ENCODE data around the gene GBA2.

GBA2 gene

GRCh38 chr9:35734096-35734495 lies 14.9 kb downstream of the GBA2 start:
- Histone ChIP-seq H3K4me1 (ENCODE audit: control insufficient read depth in 1 of 2, insufficient read depth in 2 of 2, low read length in 2 of 2) (peaks cover 19 to 21% of the 10 kb centered on the region in 2 experiments), H2BK120ac (ENCODE audit: insufficient read depth, low read length, poor library complexity) (no peak overlapping the region), H3K4me2 (ENCODE audit: low read length) (no peak overlapping the region), H3K4ac (ENCODE audit: low read depth, low read length) (no peak overlapping the region), H3K18ac (ENCODE audit: low read length) (no peak overlapping the region), H2BK5ac (ENCODE audit: low read depth, low read length, poor library complexity) (no peak overlapping the region), H4K91ac (ENCODE audit: low read depth, low read length) (no peak overlapping the region), H3K36me3 (ENCODE audit: control insufficient read depth in 1 of 2, insufficient read depth in 2 of 2, low read length in 2 of 2) (peaks cover 29 to 46% of the 10 kb centered on the region in 2 experiments), H3K79me1 (ENCODE audit: low read length) (peaks cover 12% of the 10 kb centered on the region), H3K4me3 (ENCODE audit: low read depth, low read length) (no peak overlapping the region), H3K23ac (ENCODE audit: low read length) (no peak overlapping the region), H4K12ac (ENCODE audit: low read depth, low read length) (no peak overlapping the region), H2AK5ac (ENCODE audit: low read length) (no peak overlapping the region), H3K27ac (ENCODE audit: low read depth, low read length) (no peak overlapping the region), H4K8ac (ENCODE audit: low read depth, low read length) (no peak overlapping the region), H3K27me3 (ENCODE audit: insufficient read depth, low read length) (no peaks in the 10 kb centered on the region), H3K79me2 (ENCODE audit: control insufficient read depth, insufficient read depth, low read length, poor library complexity) (peaks cover 15% of the 10 kb centered on the region), H3K14ac (ENCODE audit: low read length) (no peak overlapping the region), H3K9me3 (ENCODE audit: insufficient read depth, low read depth, low read length) (no peaks in the 10 kb centered on the region), H3K9ac (ENCODE audit: low read length) (no peak overlapping the region), H2BK12ac (ENCODE audit: low read length) (no peak overlapping the region), H2AFZ (ENCODE audit: insufficient read depth, low read length, poor library complexity) (no peak overlapping the region)
- no CpG with 5 or more reads among the region's 3 CpGs for WGBS (ENCODE audit: extremely low coverage, insufficient coverage, insufficient read length)
- no peak for DNase-seq

GRCh38 chr9:35732800-35733541 lies 16.1 kb downstream of the GBA2 start:
- Histone ChIP-seq H2BK12ac (ENCODE audit: low read length) (no peak overlapping the region), H3K79me2 (ENCODE audit: control insufficient read depth, insufficient read depth, low read length, poor library complexity) (peaks cover 15% of the 10 kb centered on the region), H3K79me1 (ENCODE audit: low read length) (peaks cover 18% of the 10 kb centered on the region), H3K18ac (ENCODE audit: low read length) (peak overlapping the region; percentile 43), H3K4me3 (ENCODE audit: low read depth, low read length) (peak overlapping the region; percentile 76), H4K91ac (ENCODE audit: low read depth, low read length) (peak overlapping the region; percentile 65), H3K27ac (ENCODE audit: low read depth, low read length) (peak overlapping the region; percentile 90), H2AFZ (ENCODE audit: insufficient read depth, low read length, poor library complexity) (peak overlapping the region; percentile 56), H3K4me2 (ENCODE audit: low read length) (peak overlapping the region; percentile 80), H3K9me3 (ENCODE audit: insufficient read depth, low read depth, low read length) (no peaks in the 10 kb centered on the region), H2AK5ac (ENCODE audit: low read length) (peak overlapping the region; percentile 57), H2BK5ac (ENCODE audit: low read depth, low read length, poor library complexity) (peak overlapping the region; percentile 70), H3K4ac (ENCODE audit: low read depth, low read length) (no peak overlapping the region), H4K12ac (ENCODE audit: low read depth, low read length) (peak overlapping the region; percentile 71), H3K14ac (ENCODE audit: low read length) (peak overlapping the region; percentile 69), H3K23ac (ENCODE audit: low read length) (no peak overlapping the region), H2BK120ac (ENCODE audit: insufficient read depth, low read length, poor library complexity) (peak overlapping the region; percentile 67), H3K4me1 (ENCODE audit: control insufficient read depth in 1 of 2, insufficient read depth in 2 of 2, low read length in 2 of 2) (peaks cover 25% of the 10 kb centered on the region in 2 experiments), H4K8ac (ENCODE audit: low read depth, low read length) (peak overlapping the region; percentile 38), H3K36me3 (ENCODE audit: control insufficient read depth in 1 of 2, insufficient read depth in 2 of 2, low read length in 2 of 2) (peaks cover 18 to 35% of the 10 kb centered on the region in 2 experiments), H3K9ac (ENCODE audit: low read length) (peak overlapping the region; percentile 77), H3K27me3 (ENCODE audit: insufficient read depth, low read length) (no peaks in the 10 kb centered on the region)
- peak in 1 of 2 donors; percentile 35 for DNase-seq
- WGBS (ENCODE audit: extremely low coverage, insufficient coverage, insufficient read length): no CpG with 5 or more reads among the region's 14 CpGs

- peak within 1 kb of the TSS; percentile 70 for H2BK5ac ChIP-seq (ENCODE audit: low read depth, low read length, poor library complexity)
- H3K27ac ChIP-seq (ENCODE audit: low read depth, low read length): peak within 1 kb of the TSS; percentile 90
- no peak within 1 kb of the TSS for H2BK12ac ChIP-seq (ENCODE audit: low read length)
- peaks cover 21% of the 10 kb centered on the region for H3K79me2 ChIP-seq (ENCODE audit: control insufficient read depth, insufficient read depth, low read length, poor library complexity)
- H3K9ac ChIP-seq (ENCODE audit: low read length): peak within 1 kb of the TSS; percentile 98
- H3K4me3 ChIP-seq (ENCODE audit: low read depth, low read length): peak within 1 kb of the TSS; percentile 96
- H4K8ac ChIP-seq (ENCODE audit: low read depth, low read length): peak within 1 kb of the TSS; percentile 65
- H2AK5ac ChIP-seq (ENCODE audit: low read length): peak within 1 kb of the TSS; percentile 61
- WGBS (ENCODE audit: extremely low coverage, insufficient coverage, insufficient read length): no CpG with 5 or more reads among the region's 49 CpGs
- H3K36me3 ChIP-seq (ENCODE audit: control insufficient read depth in 1 of 2, insufficient read depth in 2 of 2, low read length in 2 of 2): peaks cover 11 to 28% of the 10 kb centered on the region in 2 experiments
- peak within 1 kb of the TSS; percentile 62 for H3K18ac ChIP-seq (ENCODE audit: low read length)
- H3K4me1 ChIP-seq (ENCODE audit: control insufficient read depth in 1 of 2, insufficient read depth in 2 of 2, low read length in 2 of 2): peaks cover 32% of the 10 kb centered on the region in 2 experiments
- H3K14ac ChIP-seq (ENCODE audit: low read length): peak within 1 kb of the TSS; percentile 69
- no peaks in the 10 kb centered on the region for H3K9me3 ChIP-seq (ENCODE audit: insufficient read depth, low read depth, low read length)
- H3K79me1 ChIP-seq (ENCODE audit: low read length): peaks cover 25% of the 10 kb centered on the region
- peak within 1 kb of the TSS; percentile 84 for H4K12ac ChIP-seq (ENCODE audit: low read depth, low read length)
- peak; percentile 99 for DNase-seq
- peak within 1 kb of the TSS; percentile 55 for H3K23ac ChIP-seq (ENCODE audit: low read length)
- H3K27me3 ChIP-seq (ENCODE audit: insufficient read depth, low read length): no peaks in the 10 kb centered on the region
- peak within 1 kb of the TSS; percentile 80 for H3K4me2 ChIP-seq (ENCODE audit: low read length)
- peak within 1 kb of the TSS; percentile 67 for H2BK120ac ChIP-seq (ENCODE audit: insufficient read depth, low read length, poor library complexity)
- peak within 1 kb of the TSS; percentile 93 for H4K91ac ChIP-seq (ENCODE audit: low read depth, low read length)
- peak within 1 kb of the TSS; percentile 56 for H2AFZ ChIP-seq (ENCODE audit: insufficient read depth, low read length, poor library complexity)
- peak within 1 kb of the TSS; percentile 66 for H3K4ac ChIP-seq (ENCODE audit: low read depth, low read length)
These were observed 16.7 kb downstream of the GBA2 start, which contains the start of the genes CREB3 and TLN1 for GRCh38 chr9:35732185-35732799. Gene CREB3 (plus strand): TSS chr9:35732666. CDS start chr9:35732773, 107 bp downstream. Gene TLN1 (minus strand): TSS chr9:35732195. CDS start chr9:35725694, 6,501 bp downstream.

GRCh38 chr9:35731415-35732184 lies 17.4 kb downstream of the GBA2 start:
- Histone ChIP-seq H4K91ac (ENCODE audit: low read depth, low read length) (peak overlapping the region; percentile 93), H2BK5ac (ENCODE audit: low read depth, low read length, poor library complexity) (peak overlapping the region; percentile 29), H3K4me3 (ENCODE audit: low read depth, low read length) (peak overlapping the region; percentile 96), H2BK12ac (ENCODE audit: low read length) (no peak overlapping the region), H3K9me3 (ENCODE audit: insufficient read depth, low read depth, low read length) (no peaks in the 10 kb centered on the region), H3K4me2 (ENCODE audit: low read length) (peak overlapping the region; percentile 80), H3K36me3 (ENCODE audit: control insufficient read depth in 1 of 2, insufficient read depth in 2 of 2, low read length in 2 of 2) (peaks cover 4 to 21% of the 10 kb centered on the region in 2 experiments), H4K12ac (ENCODE audit: low read depth, low read length) (peak overlapping the region; percentile 84), H3K18ac (ENCODE audit: low read length) (peak overlapping the region; percentile 62), H2AK5ac (ENCODE audit: low read length) (peak overlapping the region; percentile 61), H3K79me2 (ENCODE audit: control insufficient read depth, insufficient read depth, low read length, poor library complexity) (peaks cover 25% of the 10 kb centered on the region), H3K4ac (ENCODE audit: low read depth, low read length) (peak overlapping the region; percentile 66), H2AFZ (ENCODE audit: insufficient read depth, low read length, poor library complexity) (no peak overlapping the region), H3K27me3 (ENCODE audit: insufficient read depth, low read length) (no peaks in the 10 kb centered on the region), H3K23ac (ENCODE audit: low read length) (peak overlapping the region; percentile 55), H3K27ac (ENCODE audit: low read depth, low read length) (peak overlapping the region; percentile 90), H2BK120ac (ENCODE audit: insufficient read depth, low read length, poor library complexity) (peak overlapping the region; percentile 61), H3K9ac (ENCODE audit: low read length) (peak overlapping the region; percentile 98), H3K4me1 (ENCODE audit: control insufficient read depth in 1 of 2, insufficient read depth in 2 of 2, low read length in 2 of 2) (peaks cover 38 to 39% of the 10 kb centered on the region in 2 experiments), H3K79me1 (ENCODE audit: low read length) (peaks cover 28% of the 10 kb centered on the region), H3K14ac (ENCODE audit: low read length) (peak overlapping the region; percentile 59), H4K8ac (ENCODE audit: low read depth, low read length) (peak overlapping the region; percentile 65)
- no CpG with 5 or more reads among the region's 47 CpGs for WGBS (ENCODE audit: extremely low coverage, insufficient coverage, insufficient read length)
- peak; percentile 25 to 43 for DNase-seq

Data from trophoblast cell (in vitro differentiated cells and primary cell).